ENCODE data around the gene PODN.
A peak's percentile ranks its signal among the peaks of the same experiment; 100 is the strongest.

Gene PODN, protein sequence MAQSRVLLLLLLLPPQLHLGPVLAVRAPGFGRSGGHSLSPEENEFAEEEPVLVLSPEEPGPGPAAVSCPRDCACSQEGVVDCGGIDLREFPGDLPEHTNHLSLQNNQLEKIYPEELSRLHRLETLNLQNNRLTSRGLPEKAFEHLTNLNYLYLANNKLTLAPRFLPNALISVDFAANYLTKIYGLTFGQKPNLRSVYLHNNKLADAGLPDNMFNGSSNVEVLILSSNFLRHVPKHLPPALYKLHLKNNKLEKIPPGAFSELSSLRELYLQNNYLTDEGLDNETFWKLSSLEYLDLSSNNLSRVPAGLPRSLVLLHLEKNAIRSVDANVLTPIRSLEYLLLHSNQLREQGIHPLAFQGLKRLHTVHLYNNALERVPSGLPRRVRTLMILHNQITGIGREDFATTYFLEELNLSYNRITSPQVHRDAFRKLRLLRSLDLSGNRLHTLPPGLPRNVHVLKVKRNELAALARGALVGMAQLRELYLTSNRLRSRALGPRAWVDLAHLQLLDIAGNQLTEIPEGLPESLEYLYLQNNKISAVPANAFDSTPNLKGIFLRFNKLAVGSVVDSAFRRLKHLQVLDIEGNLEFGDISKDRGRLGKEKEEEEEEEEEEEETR

DNA sequence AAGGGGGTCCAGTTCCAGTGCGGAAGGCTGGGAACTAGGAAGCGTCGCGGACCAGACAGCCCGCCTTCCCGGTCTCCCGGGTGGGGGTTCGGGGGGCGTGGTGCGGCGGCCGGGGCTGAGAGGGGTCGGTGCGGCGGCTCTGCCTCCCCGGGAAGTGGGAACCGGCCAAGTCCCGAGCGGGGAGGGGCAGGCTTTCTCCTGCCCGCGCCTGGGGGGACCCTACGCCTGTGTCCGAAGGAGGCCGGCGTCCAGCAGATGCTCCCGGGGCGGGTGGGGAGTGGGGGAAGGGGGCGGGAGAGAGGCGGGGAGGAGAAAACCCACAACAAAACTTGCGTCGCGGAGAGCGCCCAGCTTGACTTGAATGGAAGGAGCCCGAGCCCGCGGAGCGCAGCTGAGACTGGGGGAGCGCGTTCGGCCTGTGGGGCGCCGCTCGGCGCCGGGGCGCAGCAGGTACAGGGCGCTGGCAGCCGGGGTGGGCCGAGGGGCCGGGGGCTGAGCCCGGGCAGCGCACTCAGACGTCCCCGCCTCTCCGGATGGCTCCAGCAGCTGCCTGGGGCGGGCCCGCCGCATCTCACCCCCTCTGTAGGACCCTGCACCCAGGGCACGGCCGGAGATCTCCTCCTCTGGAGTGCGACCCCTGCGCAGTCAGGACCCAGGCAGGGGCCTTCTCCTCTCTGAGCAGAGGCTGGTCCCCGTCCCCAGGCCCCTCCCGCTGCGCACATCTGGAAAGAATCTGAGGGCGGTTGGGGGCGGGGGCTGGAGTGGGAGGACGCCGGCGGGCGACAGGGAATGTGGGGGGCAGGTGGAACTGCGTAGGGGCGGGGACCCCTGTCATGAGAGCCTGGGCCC, at the start of gene PODN:
Gene PODN (plus strand): TSS at position 355 of the 849 bp plus-strand sequence. CDS start 7,643 bp downstream, outside the sequence.
- no peak for DNase-seq (ENCODE audit: low spot score)

DNA sequence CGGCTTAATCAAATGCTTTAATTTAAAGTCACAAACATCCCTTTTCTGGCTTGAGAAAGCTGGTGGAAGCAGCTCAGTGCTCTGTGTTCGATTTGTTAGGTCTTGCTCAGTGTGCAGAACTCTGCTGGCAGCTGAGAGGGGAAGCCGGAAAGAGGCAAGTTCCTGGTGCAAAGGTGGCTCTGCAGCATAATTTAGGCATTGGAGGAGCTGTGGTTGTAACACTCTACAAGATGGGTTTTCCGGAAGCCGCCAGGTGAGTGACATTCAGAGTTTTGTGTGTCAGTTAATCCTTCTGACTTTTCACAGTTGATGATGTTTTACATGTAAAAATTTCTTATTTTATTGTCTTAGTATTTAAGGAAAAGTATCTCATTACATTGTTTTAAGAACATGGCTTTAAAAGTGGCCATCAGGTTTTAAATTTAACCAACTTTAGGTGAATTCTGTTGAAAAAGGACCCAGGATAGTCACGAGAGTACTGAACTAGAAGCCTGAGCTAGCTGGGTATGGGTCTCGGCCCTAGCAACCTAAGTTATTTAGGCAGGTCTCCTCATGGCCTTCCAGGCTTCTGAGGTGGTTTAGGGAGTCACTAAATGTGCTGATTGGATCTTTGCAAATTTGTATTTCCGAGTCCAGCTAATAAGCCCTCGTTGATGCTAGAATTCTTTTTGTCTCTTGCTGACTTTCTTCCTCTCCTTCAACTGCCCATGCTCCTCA, 47.1 kb upstream of the PODN start:
- DNase-seq (ENCODE audit: low spot score): peak; percentile 92

DNA sequence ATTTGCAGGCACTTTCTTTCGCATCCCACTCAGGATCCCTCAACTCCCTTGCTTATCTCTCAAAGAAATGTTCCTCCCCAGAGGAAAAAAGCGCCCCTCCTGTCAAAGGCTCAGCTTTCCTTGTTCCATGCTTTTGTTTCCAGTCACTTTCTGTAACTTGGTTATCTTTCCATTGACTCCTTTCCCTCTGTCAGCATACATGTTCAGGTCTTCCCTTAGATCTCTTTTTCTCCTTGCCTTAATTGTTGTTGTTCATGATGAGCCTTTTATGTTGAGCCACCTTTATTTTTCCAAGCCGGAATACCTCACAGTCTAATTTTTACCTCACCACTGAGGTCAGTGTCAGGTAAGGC, 46.5 kb upstream of the PODN start:
- no peak for DNase-seq (ENCODE audit: low spot score)

GRCh38 chr1:53016705-53017104, 45.3 kb upstream of the PODN start:
- DNase-seq (ENCODE audit: low spot score): no peak

GRCh38 chr1:53020588-53020987, 41.4 kb upstream of the PODN start:
- DNase-seq (ENCODE audit: low spot score): no peak

DNA sequence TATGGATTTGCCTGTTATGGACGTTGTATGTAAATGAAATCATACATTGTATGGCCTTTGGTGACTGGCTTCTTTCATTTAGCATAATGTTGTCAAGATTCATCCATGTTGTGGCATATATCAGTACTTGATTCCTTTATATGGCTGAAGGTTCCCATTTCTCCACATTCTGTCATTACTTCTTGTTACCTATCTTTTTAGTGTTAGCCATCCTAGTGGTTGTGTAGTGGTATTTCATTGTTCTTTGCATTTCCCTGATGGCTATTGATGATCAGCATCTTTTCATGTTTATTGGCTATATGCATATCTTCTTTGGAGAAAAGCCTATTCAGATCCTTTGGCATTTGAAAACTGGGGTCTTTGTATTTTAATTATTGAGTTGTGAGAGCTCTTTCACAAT, 39.8 kb upstream of the PODN start:
- DNase-seq (ENCODE audit: low spot score): no peak

- DNase-seq (ENCODE audit: low spot score): no peak
Observed at GRCh38 chr1:53023546-53023945, 38.5 kb upstream of the PODN start.

GRCh38 chr1:53024117-53024516, 37.9 kb upstream of the PODN start:
- DNase-seq (ENCODE audit: low spot score): no peak

DNA sequence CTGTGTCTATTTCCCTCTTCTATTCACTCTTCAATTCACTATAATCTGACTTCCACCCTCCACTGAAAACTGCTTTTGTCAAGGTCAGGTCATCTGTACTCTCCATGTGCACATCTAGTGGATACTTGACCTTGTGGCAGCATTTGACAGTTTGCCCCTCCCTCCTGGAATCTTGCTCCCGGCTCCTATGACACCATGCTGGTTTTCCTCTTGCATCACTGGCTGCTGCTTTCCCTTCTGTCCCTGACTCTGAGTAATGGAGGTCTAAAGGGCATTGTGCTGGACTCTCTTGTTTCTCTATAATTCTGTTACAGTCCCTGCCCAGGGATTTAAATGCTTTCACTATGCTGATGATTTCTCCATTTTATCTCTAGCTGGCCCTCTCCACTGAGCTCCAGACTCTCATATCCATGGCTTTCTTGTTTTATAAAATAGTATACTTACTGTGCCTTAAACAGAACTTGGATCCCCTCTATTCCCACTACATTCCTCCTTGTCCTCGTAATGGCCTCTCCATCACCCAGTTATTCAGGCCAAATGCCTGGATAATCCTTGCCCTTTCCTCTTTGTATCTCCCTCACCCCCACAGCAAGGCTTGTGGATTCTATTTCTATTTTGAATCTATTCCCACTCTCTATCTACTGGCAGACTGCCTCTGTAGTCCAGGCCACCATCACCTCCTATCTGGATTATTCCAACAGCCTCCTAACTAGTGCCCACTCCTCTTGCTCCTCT, 36.8 kb upstream of the PODN start:
- DNase-seq (ENCODE audit: low spot score): no peak

DNA sequence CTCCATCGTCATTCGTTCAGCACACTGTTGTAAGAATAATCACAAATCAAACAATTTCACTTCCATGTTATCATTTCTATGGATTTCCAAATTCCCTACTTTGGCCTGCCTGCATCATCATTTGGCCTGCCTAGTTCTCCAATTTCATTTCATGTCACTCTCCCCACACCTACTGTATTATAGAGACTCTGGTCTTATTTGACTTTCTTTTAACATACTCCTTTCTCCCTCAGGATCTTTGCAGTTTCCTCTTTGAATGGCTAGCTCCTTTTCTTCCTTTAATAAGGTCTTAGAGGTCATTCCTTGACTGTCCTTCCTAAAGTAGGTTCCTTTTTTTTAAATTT, 36.3 kb upstream of the PODN start:
- no peak for DNase-seq (ENCODE audit: low spot score)

GRCh38 chr1:53026254-53026653, 35.8 kb upstream of the PODN start:
- DNase-seq (ENCODE audit: low spot score): no peak

GRCh38 chr1:53031732-53032131, 30.3 kb upstream of the PODN start:
- DNase-seq (ENCODE audit: low spot score): no peak

DNA sequence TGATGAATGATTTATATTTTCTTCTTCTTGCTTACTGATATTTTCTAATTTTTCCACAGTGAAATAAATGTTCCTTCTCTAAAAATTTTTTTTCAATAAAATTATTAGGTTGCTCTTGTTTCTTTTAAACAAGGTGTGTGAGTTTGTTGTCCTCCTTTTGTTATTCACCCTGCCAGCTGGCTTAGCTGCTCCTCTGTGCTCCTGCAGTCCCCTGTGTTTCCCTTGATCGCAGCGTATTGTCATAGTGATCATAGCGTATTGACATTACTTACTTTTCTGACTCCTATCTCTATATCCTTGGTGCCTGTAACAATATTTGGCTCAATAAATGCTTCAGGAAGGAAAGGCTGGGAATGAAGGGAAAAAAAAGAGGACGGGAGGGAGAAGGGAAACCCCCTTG, 24.9 kb upstream of the PODN start:
- DNase-seq (ENCODE audit: low spot score): no peak

- no peak for DNase-seq (ENCODE audit: low spot score)
Observed at GRCh38 chr1:53038566-53038965, 23.4 kb upstream of the PODN start.

- DNase-seq (ENCODE audit: low spot score): no peak
Observed at GRCh38 chr1:53043271-53043670, 18.7 kb upstream of the PODN start.

DNA sequence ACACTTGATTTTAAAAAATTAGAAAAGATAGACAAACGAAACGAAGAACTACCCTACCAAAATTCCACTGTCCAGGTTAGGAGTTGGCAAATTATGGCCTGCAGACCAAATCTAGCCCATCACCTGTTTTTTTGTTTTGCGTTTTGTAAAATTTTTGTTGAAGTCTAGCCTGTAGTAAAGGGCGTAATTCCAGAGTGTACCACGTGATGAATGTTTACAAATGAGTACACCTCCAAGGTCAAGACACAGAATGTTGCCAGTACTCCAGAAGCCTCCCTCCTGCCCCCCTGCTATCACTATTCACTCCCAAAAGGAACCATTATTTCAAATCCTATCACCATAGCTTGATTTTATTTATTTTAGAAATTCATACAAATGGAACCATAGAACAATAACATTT, 17.1 kb upstream of the PODN start:
- no peak for DNase-seq (ENCODE audit: low spot score)

GRCh38 chr1:53046930-53047329, 15.1 kb upstream of the PODN start:
- DNase-seq (ENCODE audit: low spot score): no peak

- DNase-seq (ENCODE audit: low spot score): no peak
Observed at GRCh38 chr1:53047737-53048736, 14.0 kb upstream of the PODN start.

DNA sequence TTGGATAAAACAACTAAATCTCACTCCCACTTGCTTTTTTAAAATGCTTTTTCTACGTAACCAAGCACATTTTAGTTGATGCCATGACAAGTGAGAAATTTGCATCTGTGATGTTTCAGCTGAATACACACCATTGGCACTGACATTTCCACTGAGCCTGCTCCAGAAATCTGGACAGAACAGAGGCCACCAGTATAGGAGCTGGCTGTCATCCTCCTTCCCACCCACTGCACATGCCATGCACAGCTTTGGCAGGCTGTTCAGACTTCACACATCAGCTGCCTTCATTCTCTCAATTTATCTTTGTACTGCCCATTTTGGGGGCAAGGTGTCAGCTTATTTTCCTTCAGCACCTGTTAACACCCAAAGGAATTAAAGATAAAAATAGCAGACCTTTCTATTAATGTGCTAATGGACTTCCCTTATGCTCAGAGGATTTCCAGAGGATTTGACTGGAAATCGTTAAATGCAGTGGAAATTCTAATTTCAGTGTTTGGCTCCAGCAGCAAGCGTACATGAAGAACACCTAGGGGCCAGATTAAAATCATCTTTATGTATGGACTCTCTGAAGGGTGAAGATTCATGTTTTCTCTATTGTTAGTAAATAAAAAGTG, 12.9 kb upstream of the PODN start:
- DNase-seq (ENCODE audit: low spot score): no peak

GRCh38 chr1:53049574-53049967, 12.4 kb upstream of the PODN start:
- no peak for DNase-seq (ENCODE audit: low spot score)
